ENCODE results near the gene POLK.

DNA sequence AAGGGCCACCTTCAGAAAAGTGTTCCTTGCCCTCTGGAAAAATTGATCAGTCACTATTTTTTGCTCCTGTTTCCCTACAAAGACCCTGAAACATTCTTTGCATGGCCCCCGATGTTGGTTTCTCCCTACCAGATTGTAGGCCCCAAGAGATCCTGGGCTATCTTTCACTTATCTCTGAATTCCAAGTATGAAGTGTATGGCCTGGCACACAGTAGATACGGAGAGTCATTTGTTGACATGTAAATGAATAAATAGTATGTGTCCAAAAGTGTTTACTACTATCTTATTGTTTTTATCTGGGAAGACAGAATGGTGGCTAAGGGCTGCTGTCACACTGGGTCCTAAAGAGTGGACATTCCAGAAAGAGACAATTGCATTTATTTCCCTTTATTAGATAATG lies 92.1 kb downstream of the POLK start:
- TF ChIP-seq, protein P1, sequence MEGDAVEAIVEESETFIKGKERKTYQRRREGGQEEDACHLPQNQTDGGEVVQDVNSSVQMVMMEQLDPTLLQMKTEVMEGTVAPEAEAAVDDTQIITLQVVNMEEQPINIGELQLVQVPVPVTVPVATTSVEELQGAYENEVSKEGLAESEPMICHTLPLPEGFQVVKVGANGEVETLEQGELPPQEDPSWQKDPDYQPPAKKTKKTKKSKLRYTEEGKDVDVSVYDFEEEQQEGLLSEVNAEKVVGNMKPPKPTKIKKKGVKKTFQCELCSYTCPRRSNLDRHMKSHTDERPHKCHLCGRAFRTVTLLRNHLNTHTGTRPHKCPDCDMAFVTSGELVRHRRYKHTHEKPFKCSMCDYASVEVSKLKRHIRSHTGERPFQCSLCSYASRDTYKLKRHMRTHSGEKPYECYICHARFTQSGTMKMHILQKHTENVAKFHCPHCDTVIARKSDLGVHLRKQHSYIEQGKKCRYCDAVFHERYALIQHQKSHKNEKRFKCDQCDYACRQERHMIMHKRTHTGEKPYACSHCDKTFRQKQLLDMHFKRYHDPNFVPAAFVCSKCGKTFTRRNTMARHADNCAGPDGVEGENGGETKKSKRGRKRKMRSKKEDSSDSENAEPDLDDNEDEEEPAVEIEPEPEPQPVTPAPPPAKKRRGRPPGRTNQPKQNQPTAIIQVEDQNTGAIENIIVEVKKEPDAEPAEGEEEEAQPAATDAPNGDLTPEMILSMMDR (IDR thresholded peaks at IDR 0.05): no peak
- no peak for TF ChIP-seq POLR2A (IDR thresholded peaks at IDR 0.05)

All from body of pancreas (tissue), 4 donors.